ENCODE data around the gene CTXND1. TPM values are rescaled to one million over a fixed set of nuclear protein-coding genes. Genes with fewer than 3 reads are reported as not detected.

Gene CTXND1
- total RNA-seq, 1 donor from 2014 or later, result not detected

GRCh38 chr15:80179025-80179759, 72.8 kb downstream of the CTXND1 start:
- no peak for TF ChIP-seq CTCF (IDR thresholded peaks at IDR 0.05; ENCODE audit: insufficient read depth, low read length, severe bottlenecking)
- Histone ChIP-seq H3K27me3 (ENCODE audit: control insufficient read depth, insufficient read depth, low read length) (no peaks in the 10 kb centered on the region), H3K36me3 (ENCODE audit: control insufficient read depth, insufficient read depth, low read length) (peaks cover 14% of the 10 kb centered on the region), H3K4me3 (ENCODE audit: low read depth, low read length) (no peak overlapping the region)
- DNase-seq (ENCODE audit: low read depth) (peak; percentile 96), FAIRE-seq (peak; percentile 70)

GRCh38 chr15:80177156-80177555, 74.9 kb downstream of the CTXND1 start:
- no peak for TF ChIP-seq CTCF (IDR thresholded peaks at IDR 0.05; ENCODE audit: insufficient read depth, low read length, severe bottlenecking)

GRCh38 chr15:80176443-80176842, 75.6 kb downstream of the CTXND1 start:
- Histone ChIP-seq H3K4me3 (ENCODE audit: low read depth, low read length) (no peak overlapping the region), H3K27me3 (ENCODE audit: control insufficient read depth, insufficient read depth, low read length) (no peaks in the 10 kb centered on the region), H3K36me3 (ENCODE audit: control insufficient read depth, insufficient read depth, low read length) (peaks cover 13% of the 10 kb centered on the region)
- TF ChIP-seq CTCF (IDR thresholded peaks at IDR 0.05; ENCODE audit: insufficient read depth, low read length, severe bottlenecking), result no peak
- FAIRE-seq (no peak), DNase-seq (ENCODE audit: low read depth) (no peak)

More at GRCh38 chr15:80177156-80177555, 74.9 kb downstream of the CTXND1 start:
- Histone ChIP-seq H3K4me3 (ENCODE audit: low read depth, low read length) (no peak overlapping the region), H3K36me3 (ENCODE audit: control insufficient read depth, insufficient read depth, low read length) (peaks cover 15% of the 10 kb centered on the region), H3K27me3 (ENCODE audit: control insufficient read depth, insufficient read depth, low read length) (no peaks in the 10 kb centered on the region)
- DNase-seq (ENCODE audit: low read depth) (peak; percentile 3), FAIRE-seq (no peak)

- no peak for TF ChIP-seq CTCF (IDR thresholded peaks at IDR 0.05; ENCODE audit: insufficient read depth, low read length, severe bottlenecking)
- peak; percentile 32 for FAIRE-seq
- peaks cover 6% of the 10 kb centered on the region for H3K36me3 ChIP-seq (ENCODE audit: control insufficient read depth, insufficient read depth, low read length)
Measured at GRCh38 chr15:80175436-80175835, 76.6 kb downstream of the CTXND1 start.

GRCh38 chr15:80174017-80174746, 77.8 kb downstream of the CTXND1 start:
- TF ChIP-seq CTCF (IDR thresholded peaks at IDR 0.05; ENCODE audit: insufficient read depth, low read length, severe bottlenecking), result no peak
- no peak overlapping the region for H3K4me3 ChIP-seq (ENCODE audit: low read depth, low read length)
- H3K27me3 ChIP-seq (ENCODE audit: control insufficient read depth, insufficient read depth, low read length), result no peaks in the 10 kb centered on the region
- DNase-seq (ENCODE audit: low read depth) (no peak), FAIRE-seq (no peak)
- H3K36me3 ChIP-seq (ENCODE audit: control insufficient read depth, insufficient read depth, low read length), result peaks cover 3% of the 10 kb centered on the region

More at GRCh38 chr15:80175436-80175835, 76.6 kb downstream of the CTXND1 start:
- DNase-seq (ENCODE audit: low read depth), result no peak
- Histone ChIP-seq H3K4me3 (ENCODE audit: low read depth, low read length) (no peak overlapping the region), H3K27me3 (ENCODE audit: control insufficient read depth, insufficient read depth, low read length) (no peaks in the 10 kb centered on the region)

Measured in bronchial epithelial cell (primary cell).